KMS-11 (cell line): Measurements from ENCODE around the gene NPM1.

Experiments
- H2AFZ ChIP-seq: fragments of 200-600 bp; sonication (generic); 2 replicates; pipeline ENCODE4 v1.6.1; 2016; ENCODE audit warnings: antibody characterized with exemption, mixed run types, low read depth
- H3K27ac ChIP-seq: fragments of 200-600 bp; sonication (generic); 2 replicates; pipeline ENCODE4 v1.6.1; 2016; ENCODE audit warnings: mild to moderate bottlenecking, mixed run types
- H3K27me3 ChIP-seq: fragments of 200-600 bp; sonication (generic); 2 replicates; pipeline ENCODE4 v1.6.1; 2017; ENCODE audit warnings: mild to moderate bottlenecking, low read depth, mixed run types, moderate library complexity; ENCODE audit not compliant: insufficient read depth
- H3K36me3 ChIP-seq: fragments of 200-600 bp; sonication (generic); 2 replicates; pipeline ENCODE4 v1.6.1; 2017; ENCODE audit warnings: mild to moderate bottlenecking, mixed run types; ENCODE audit not compliant: insufficient read depth
- H3K4me1 ChIP-seq: fragments of 200-600 bp; sonication (generic); 2 replicates; pipeline ENCODE4 v1.6.1; 2016; ENCODE audit warnings: mild to moderate bottlenecking, low read depth, mixed run types; ENCODE audit not compliant: poor library complexity, severe bottlenecking
- H3K4me2 ChIP-seq: fragments of 200-600 bp; sonication (generic); 2 replicates; pipeline ENCODE4 v1.7.0; 2016; ENCODE audit warnings: mild to moderate bottlenecking, mixed run types
- H3K4me3 ChIP-seq: fragments of 200-600 bp; sonication (generic); IDR thresholded peaks from 2 replicates; pipeline ENCODE4 v1.6.1; 2017; ENCODE audit warnings: low read depth, low read length, mixed read lengths; ENCODE audit not compliant: insufficient read depth
- H3K79me2 ChIP-seq: fragments of 200-600 bp; sonication (generic); 2 replicates; pipeline ENCODE4 v1.6.1; 2016; ENCODE audit warnings: low read depth, mixed run types; ENCODE audit not compliant: insufficient read depth
- H3K9ac ChIP-seq: fragments of 200-600 bp; sonication (generic); 2 replicates; pipeline ENCODE4 v1.6.1; 2016; ENCODE audit warnings: mild to moderate bottlenecking, mixed run types
- H4K20me1 ChIP-seq: fragments of 200-600 bp; sonication (generic); 2 replicates; pipeline ENCODE4 v1.6.1; 2016; ENCODE audit warnings: mild to moderate bottlenecking, mixed run types; ENCODE audit not compliant: insufficient read depth
- TF ChIP-seq, protein P1 (sequence below): fragments of 200-600 bp; sonication (generic); conservative IDR thresholded peaks from 2 replicates; pipeline ENCODE4 v1.6.1; 2017; ENCODE audit warnings: low read depth, mild to moderate bottlenecking, antibody characterized with exemption, low read length, moderate library complexity, mixed read lengths

NPM1 gene

GRCh38 chr5:171444582-171444981 is 56.9 kb downstream of the NPM1 start:
- Histone ChIP-seq H3K4me1 (no peaks in the 10 kb centered on the region), H3K36me3 (no peaks in the 10 kb centered on the region), H3K4me3 (no peak overlapping the region), H3K27me3 (no peaks in the 10 kb centered on the region), H4K20me1 (no peaks in the 10 kb centered on the region), H2AFZ (no peak overlapping the region), H3K9ac (no peak overlapping the region), H3K4me2 (no peak overlapping the region), H3K79me2 (no peaks in the 10 kb centered on the region), H3K27ac (no peak overlapping the region)
- TF ChIP-seq, protein P1, sequence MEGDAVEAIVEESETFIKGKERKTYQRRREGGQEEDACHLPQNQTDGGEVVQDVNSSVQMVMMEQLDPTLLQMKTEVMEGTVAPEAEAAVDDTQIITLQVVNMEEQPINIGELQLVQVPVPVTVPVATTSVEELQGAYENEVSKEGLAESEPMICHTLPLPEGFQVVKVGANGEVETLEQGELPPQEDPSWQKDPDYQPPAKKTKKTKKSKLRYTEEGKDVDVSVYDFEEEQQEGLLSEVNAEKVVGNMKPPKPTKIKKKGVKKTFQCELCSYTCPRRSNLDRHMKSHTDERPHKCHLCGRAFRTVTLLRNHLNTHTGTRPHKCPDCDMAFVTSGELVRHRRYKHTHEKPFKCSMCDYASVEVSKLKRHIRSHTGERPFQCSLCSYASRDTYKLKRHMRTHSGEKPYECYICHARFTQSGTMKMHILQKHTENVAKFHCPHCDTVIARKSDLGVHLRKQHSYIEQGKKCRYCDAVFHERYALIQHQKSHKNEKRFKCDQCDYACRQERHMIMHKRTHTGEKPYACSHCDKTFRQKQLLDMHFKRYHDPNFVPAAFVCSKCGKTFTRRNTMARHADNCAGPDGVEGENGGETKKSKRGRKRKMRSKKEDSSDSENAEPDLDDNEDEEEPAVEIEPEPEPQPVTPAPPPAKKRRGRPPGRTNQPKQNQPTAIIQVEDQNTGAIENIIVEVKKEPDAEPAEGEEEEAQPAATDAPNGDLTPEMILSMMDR: no peak

GRCh38 chr5:171445644-171446516 is 58.2 kb downstream of the NPM1 start:
- Histone ChIP-seq H3K27ac (no peak overlapping the region), H3K4me3 (no peak overlapping the region), H3K27me3 (no peaks in the 10 kb centered on the region), H3K4me2 (no peak overlapping the region), H3K9ac (no peak overlapping the region), H3K36me3 (no peaks in the 10 kb centered on the region), H4K20me1 (no peaks in the 10 kb centered on the region), H3K4me1 (no peaks in the 10 kb centered on the region), H2AFZ (no peak overlapping the region), H3K79me2 (no peaks in the 10 kb centered on the region)
- TF ChIP-seq, protein P1: no peak

GRCh38 chr5:171447226-171447625 is 59.6 kb downstream of the NPM1 start:
- Histone ChIP-seq H3K4me1 (no peaks in the 10 kb centered on the region), H3K4me3 (no peak overlapping the region), H3K9ac (no peak overlapping the region), H3K79me2 (no peaks in the 10 kb centered on the region), H3K27ac (no peak overlapping the region), H3K27me3 (no peaks in the 10 kb centered on the region), H3K4me2 (no peak overlapping the region), H3K36me3 (no peaks in the 10 kb centered on the region), H4K20me1 (no peaks in the 10 kb centered on the region), H2AFZ (no peak overlapping the region)
- TF ChIP-seq, protein P1: no peak

- Histone ChIP-seq H3K9ac (no peak overlapping the region), H2AFZ (no peak overlapping the region), H3K27me3 (no peaks in the 10 kb centered on the region), H3K36me3 (no peaks in the 10 kb centered on the region), H3K79me2 (no peaks in the 10 kb centered on the region), H3K4me3 (no peak overlapping the region), H3K4me1 (no peaks in the 10 kb centered on the region), H3K27ac (no peak overlapping the region), H3K4me2 (no peak overlapping the region), H4K20me1 (no peaks in the 10 kb centered on the region)
- TF ChIP-seq, protein P1: no peak
These were observed 61.8 kb downstream of the NPM1 start for GRCh38 chr5:171449426-171449825.
